HepG2 (cell line): ENCODE results near the gene ZFYVE27. TPM values are rescaled to one million over a fixed set of nuclear protein-coding genes. Genes with fewer than 3 reads are reported as not detected.

ENCODE experiments used
- CBX5 ChIP-seq: sonication (generic); formaldehyde crosslinking; IDR thresholded peaks from 2 replicates; pipeline ENCODE4 v1.4.0; 2020; ENCODE audit warnings: missing genetic modification reagents, borderline replicate concordance
- CCDC6 ChIP-seq: sonication (generic); formaldehyde crosslinking; IDR thresholded peaks from 2 replicates; pipeline ENCODE4 v1.8.1; 2022; ENCODE audit warnings: mild to moderate bottlenecking, missing genetic modification reagents, moderate library complexity
- IRX3 ChIP-seq: sonication (generic); formaldehyde crosslinking; IDR thresholded peaks from 2 replicates; pipeline ENCODE4 v1.8.1; 2023; ENCODE audit warnings: mild to moderate bottlenecking, low read depth, missing genetic modification reagents, borderline replicate concordance
- RELA ChIP-seq: sonication (generic); formaldehyde crosslinking; IDR thresholded peaks from 2 replicates; pipeline ENCODE4 v1.4.0; 2020; ENCODE audit warnings: missing genetic modification reagents
- RFXANK ChIP-seq: IDR thresholded peaks from 2 replicates; pipeline ENCODE4 v1.6.1; 2016
- ZFP37 ChIP-seq: sonication (generic); formaldehyde crosslinking; IDR thresholded peaks from 2 replicates; pipeline ENCODE4 v1.4.0; 2020; ENCODE audit warnings: missing genetic modification reagents, borderline replicate concordance
- ZNF777 ChIP-seq: sonication (generic); formaldehyde crosslinking; IDR thresholded peaks from 2 replicates; pipeline ENCODE4 v1.4.0; 2020; ENCODE audit warnings: missing genetic modification reagents
- ZSCAN21 ChIP-seq: sonication (generic); formaldehyde crosslinking; IDR thresholded peaks from 2 replicates; pipeline ENCODE4 v1.8.0; 2022; ENCODE audit warnings: mild to moderate bottlenecking, missing genetic modification reagents, moderate library complexity, borderline replicate concordance
- polyA plus RNA-seq, 8 experiments: library from polyadenylated mRNA; depleted of rRNA in 3 of 8; stranded (reverse) in 7 of 8; unstranded in 1 of 8; fragments of >200 nt; fragmentation: Illumina TruSeq in 4 of 8; extraction: Trizol in 4 of 8; gene quantifications; 2 replicates each; pipeline versions ENCODE4 v1.2.1 to v1.2.3, GENCODE V29; 2011 to 2016; ENCODE audit warnings: low read depth in 4 of 8, missing spikeins in 1 of 8, mixed read lengths in 1 of 8; ENCODE audit not compliant: insufficient read depth in 1 of 8
- total RNA-seq, 5 experiments: library from RNA; depleted of rRNA; stranded (reverse); fragments of >200 nt; fragmentation: Illumina TruSeq; extraction: Trizol; gene quantifications; 2 replicates each; pipeline ENCODE4 v1.2.3, GENCODE V29; 2016; ENCODE audit warnings: low read depth in 1 of 5
- TF ChIP-seq, protein P1 (sequence below): sonication (generic); formaldehyde crosslinking; IDR thresholded peaks from 2 replicates; pipeline ENCODE4; 2020; ENCODE audit warnings: missing genetic modification reagents, mild to moderate bottlenecking, borderline replicate concordance
- TF ChIP-seq, protein P2 (sequence below): sonication (generic); formaldehyde crosslinking; IDR thresholded peaks from 2 replicates; pipeline ENCODE4 v1.8.1; 2023; ENCODE audit warnings: mild to moderate bottlenecking, missing genetic modification reagents, borderline replicate concordance
- TF ChIP-seq, protein P3 (sequence below): sonication (generic); formaldehyde crosslinking; IDR thresholded peaks from 2 replicates; pipeline ENCODE4 v1.4.0; 2020; ENCODE audit warnings: missing genetic modification reagents
- TF ChIP-seq, protein P4 (sequence below): sonication (generic); formaldehyde crosslinking; IDR thresholded peaks from 2 replicates; pipeline ENCODE4 v1.5.1; 2020; ENCODE audit warnings: mild to moderate bottlenecking, missing genetic modification reagents, borderline replicate concordance
- TF ChIP-seq, protein P5 (sequence below): sonication (generic); formaldehyde crosslinking; IDR thresholded peaks from 2 replicates; pipeline ENCODE4 v1.4.0; 2020; ENCODE audit warnings: missing genetic modification reagents
- TF ChIP-seq, protein P6 (sequence below): IDR thresholded peaks from 2 replicates; pipeline ENCODE4 v1.6.1; 2016

Gene ZFYVE27
- total and polyA plus RNA-seq, 2 of the 13 experiments (the other 11 are each of a cell fraction or from before 2014, with no cell fraction given) = 19.7 to 20.5 TPM

DNA sequence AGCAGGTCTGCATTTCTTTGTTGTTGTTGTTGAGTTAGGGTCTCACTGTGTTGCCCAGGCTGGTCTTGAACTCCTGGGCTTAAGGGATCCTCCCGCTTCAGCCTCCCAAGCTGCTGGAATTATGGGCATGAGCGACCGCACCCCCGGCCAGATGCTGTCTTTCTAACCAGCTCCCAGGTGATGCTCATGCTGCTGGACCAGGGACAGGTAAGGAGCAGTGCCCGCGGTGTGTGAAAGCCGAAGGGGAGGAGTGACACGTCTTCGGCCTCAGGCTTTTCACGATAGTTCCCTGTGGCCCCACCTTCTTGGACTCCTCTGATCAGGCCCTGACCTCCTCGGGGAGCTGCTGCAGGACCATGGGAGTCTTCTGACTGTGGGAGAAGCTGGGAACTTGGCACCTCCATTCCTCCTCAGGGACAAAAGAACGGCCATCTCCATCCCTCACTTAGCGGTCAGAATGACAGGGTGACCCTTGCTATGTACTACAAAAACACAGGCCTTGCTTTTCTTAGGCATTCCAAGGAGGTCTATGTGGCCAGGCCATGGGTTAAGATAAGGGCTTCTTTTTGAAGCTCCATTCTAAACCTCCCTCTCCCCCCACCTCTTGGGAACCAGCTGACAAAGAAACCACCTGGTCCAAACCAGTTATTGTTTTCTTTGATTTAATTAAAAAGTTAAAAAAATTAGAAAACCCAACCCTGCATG lies 29.3 kb downstream of the ZFYVE27 start (continued):
- TF ChIP-seq, protein P1, sequence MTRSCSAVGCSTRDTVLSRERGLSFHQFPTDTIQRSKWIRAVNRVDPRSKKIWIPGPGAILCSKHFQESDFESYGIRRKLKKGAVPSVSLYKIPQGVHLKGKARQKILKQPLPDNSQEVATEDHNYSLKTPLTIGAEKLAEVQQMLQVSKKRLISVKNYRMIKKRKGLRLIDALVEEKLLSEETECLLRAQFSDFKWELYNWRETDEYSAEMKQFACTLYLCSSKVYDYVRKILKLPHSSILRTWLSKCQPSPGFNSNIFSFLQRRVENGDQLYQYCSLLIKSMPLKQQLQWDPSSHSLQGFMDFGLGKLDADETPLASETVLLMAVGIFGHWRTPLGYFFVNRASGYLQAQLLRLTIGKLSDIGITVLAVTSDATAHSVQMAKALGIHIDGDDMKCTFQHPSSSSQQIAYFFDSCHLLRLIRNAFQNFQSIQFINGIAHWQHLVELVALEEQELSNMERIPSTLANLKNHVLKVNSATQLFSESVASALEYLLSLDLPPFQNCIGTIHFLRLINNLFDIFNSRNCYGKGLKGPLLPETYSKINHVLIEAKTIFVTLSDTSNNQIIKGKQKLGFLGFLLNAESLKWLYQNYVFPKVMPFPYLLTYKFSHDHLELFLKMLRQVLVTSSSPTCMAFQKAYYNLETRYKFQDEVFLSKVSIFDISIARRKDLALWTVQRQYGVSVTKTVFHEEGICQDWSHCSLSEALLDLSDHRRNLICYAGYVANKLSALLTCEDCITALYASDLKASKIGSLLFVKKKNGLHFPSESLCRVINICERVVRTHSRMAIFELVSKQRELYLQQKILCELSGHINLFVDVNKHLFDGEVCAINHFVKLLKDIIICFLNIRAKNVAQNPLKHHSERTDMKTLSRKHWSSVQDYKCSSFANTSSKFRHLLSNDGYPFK (CRISPR knock-in tag) = no peak
- TF ChIP-seq RFXANK (CRISPR knock-in tag) = no peak
- no peak for TF ChIP-seq ZSCAN21 (CRISPR knock-in tag)
- TF ChIP-seq IRX3 = no peak
- TF ChIP-seq, protein P2, sequence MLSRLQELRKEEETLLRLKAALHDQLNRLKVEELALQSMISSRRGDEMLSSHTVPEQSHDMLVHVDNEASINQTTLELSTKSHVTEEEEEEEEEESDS (CRISPR knock-in tag) = no peak
- no peak for TF ChIP-seq RELA (CRISPR knock-in tag)
- TF ChIP-seq ZNF777 = no peak
- TF ChIP-seq, protein P3, sequence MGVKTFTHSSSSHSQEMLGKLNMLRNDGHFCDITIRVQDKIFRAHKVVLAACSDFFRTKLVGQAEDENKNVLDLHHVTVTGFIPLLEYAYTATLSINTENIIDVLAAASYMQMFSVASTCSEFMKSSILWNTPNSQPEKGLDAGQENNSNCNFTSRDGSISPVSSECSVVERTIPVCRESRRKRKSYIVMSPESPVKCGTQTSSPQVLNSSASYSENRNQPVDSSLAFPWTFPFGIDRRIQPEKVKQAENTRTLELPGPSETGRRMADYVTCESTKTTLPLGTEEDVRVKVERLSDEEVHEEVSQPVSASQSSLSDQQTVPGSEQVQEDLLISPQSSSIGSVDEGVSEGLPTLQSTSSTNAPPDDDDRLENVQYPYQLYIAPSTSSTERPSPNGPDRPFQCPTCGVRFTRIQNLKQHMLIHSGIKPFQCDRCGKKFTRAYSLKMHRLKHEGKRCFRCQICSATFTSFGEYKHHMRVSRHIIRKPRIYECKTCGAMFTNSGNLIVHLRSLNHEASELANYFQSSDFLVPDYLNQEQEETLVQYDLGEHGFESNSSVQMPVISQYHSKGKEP (CRISPR knock-in tag) = no peak
- TF ChIP-seq CCDC6 (CRISPR knock-in tag) = no peak
- TF ChIP-seq, protein P4, sequence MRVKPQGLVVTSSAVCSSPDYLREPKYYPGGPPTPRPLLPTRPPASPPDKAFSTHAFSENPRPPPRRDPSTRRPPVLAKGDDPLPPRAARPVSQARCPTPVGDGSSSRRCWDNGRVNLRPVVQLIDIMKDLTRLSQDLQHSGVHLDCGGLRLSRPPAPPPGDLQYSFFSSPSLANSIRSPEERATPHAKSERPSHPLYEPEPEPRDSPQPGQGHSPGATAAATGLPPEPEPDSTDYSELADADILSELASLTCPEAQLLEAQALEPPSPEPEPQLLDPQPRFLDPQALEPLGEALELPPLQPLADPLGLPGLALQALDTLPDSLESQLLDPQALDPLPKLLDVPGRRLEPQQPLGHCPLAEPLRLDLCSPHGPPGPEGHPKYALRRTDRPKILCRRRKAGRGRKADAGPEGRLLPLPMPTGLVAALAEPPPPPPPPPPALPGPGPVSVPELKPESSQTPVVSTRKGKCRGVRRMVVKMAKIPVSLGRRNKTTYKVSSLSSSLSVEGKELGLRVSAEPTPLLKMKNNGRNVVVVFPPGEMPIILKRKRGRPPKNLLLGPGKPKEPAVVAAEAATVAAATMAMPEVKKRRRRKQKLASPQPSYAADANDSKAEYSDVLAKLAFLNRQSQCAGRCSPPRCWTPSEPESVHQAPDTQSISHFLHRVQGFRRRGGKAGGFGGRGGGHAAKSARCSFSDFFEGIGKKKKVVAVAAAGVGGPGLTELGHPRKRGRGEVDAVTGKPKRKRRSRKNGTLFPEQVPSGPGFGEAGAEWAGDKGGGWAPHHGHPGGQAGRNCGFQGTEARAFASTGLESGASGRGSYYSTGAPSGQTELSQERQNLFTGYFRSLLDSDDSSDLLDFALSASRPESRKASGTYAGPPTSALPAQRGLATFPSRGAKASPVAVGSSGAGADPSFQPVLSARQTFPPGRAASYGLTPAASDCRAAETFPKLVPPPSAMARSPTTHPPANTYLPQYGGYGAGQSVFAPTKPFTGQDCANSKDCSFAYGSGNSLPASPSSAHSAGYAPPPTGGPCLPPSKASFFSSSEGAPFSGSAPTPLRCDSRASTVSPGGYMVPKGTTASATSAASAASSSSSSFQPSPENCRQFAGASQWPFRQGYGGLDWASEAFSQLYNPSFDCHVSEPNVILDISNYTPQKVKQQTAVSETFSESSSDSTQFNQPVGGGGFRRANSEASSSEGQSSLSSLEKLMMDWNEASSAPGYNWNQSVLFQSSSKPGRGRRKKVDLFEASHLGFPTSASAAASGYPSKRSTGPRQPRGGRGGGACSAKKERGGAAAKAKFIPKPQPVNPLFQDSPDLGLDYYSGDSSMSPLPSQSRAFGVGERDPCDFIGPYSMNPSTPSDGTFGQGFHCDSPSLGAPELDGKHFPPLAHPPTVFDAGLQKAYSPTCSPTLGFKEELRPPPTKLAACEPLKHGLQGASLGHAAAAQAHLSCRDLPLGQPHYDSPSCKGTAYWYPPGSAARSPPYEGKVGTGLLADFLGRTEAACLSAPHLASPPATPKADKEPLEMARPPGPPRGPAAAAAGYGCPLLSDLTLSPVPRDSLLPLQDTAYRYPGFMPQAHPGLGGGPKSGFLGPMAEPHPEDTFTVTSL (CRISPR knock-in tag) = no peak
- TF ChIP-seq, protein P5, sequence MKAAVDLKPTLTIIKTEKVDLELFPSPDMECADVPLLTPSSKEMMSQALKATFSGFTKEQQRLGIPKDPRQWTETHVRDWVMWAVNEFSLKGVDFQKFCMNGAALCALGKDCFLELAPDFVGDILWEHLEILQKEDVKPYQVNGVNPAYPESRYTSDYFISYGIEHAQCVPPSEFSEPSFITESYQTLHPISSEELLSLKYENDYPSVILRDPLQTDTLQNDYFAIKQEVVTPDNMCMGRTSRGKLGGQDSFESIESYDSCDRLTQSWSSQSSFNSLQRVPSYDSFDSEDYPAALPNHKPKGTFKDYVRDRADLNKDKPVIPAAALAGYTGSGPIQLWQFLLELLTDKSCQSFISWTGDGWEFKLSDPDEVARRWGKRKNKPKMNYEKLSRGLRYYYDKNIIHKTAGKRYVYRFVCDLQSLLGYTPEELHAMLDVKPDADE = no peak
- TF ChIP-seq, protein P6, sequence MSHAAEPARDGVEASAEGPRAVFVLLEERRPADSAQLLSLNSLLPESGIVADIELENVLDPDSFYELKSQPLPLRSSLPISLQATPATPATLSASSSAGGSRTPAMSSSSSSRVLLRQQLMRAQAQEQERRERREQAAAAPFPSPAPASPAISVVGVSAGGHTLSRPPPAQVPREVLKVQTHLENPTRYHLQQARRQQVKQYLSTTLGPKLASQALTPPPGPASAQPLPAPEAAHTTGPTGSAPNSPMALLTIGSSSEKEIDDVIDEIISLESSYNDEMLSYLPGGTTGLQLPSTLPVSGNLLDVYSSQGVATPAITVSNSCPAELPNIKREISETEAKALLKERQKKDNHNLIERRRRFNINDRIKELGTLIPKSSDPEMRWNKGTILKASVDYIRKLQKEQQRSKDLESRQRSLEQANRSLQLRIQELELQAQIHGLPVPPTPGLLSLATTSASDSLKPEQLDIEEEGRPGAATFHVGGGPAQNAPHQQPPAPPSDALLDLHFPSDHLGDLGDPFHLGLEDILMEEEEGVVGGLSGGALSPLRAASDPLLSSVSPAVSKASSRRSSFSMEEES = no peak
- TF ChIP-seq CBX5 (CRISPR knock-in tag) = no peak
- no peak for TF ChIP-seq ZFP37
